Astrocyte (in vitro differentiated cells and primary cell): ENCODE measurements around the gene EML5. TPM values are rescaled to one million over a fixed set of nuclear protein-coding genes. Genes with fewer than 3 reads are reported as not detected.

Source experiments
- DNase-seq: peaks from one replicate; pipeline ENCODE4 v3.0.0-alpha.2; 2010; ENCODE audit warnings: low read depth
- FAIRE-seq: peaks from 2 replicates; lab custom pipeline; 2011; peaks lifted over from hg19 to GRCh38; lab: Jason Lieb, UNC
- H2AFZ ChIP-seq: 2 replicates; pipeline ENCODE4 v1.6.0; 2012; ENCODE audit warnings: low read depth, low read length, inconsistent platforms
- H3K27ac ChIP-seq: 2 replicates; pipeline ENCODE4 v1.5.1; 2011; ENCODE audit warnings: low read depth, low read length, inconsistent platforms
- H3K27me3 ChIP-seq: 2 replicates; pipeline ENCODE4 v1.6.0; 2011; ENCODE audit warnings: low read length, inconsistent platforms; ENCODE audit not compliant: insufficient read depth
- H3K36me3 ChIP-seq: 2 replicates; pipeline ENCODE4 v1.5.1; 2011; ENCODE audit warnings: low read length, inconsistent platforms; ENCODE audit not compliant: insufficient read depth
- H3K4me1 ChIP-seq: 2 replicates; pipeline ENCODE4 v1.5.1; 2011; ENCODE audit warnings: low read length, inconsistent platforms; ENCODE audit not compliant: insufficient read depth
- H3K4me2 ChIP-seq: 2 replicates; pipeline ENCODE4 v1.6.0; 2012; ENCODE audit warnings: low read length, inconsistent platforms
- H3K4me3 ChIP-seq: 2 replicates; pipeline ENCODE4 v1.5.1; 2011; ENCODE audit warnings: low read depth, mild to moderate bottlenecking, low read length, inconsistent platforms; ENCODE audit not compliant: insufficient read depth
- H3K79me2 ChIP-seq: 2 replicates; pipeline ENCODE4 v1.6.0; 2012; ENCODE audit warnings: mild to moderate bottlenecking, low read length, inconsistent platforms; ENCODE audit not compliant: insufficient read depth
- H3K9ac ChIP-seq: 2 replicates; pipeline ENCODE4 v1.6.0; 2012; ENCODE audit warnings: mild to moderate bottlenecking, low read length, inconsistent platforms
- H3K9me3 ChIP-seq: 2 replicates; pipeline ENCODE4 v1.5.1; 2012; ENCODE audit warnings: low read depth, mild to moderate bottlenecking, low read length, inconsistent platforms; ENCODE audit not compliant: insufficient read depth
- H4K20me1 ChIP-seq: 2 replicates; pipeline ENCODE4 v1.6.0; 2012; ENCODE audit warnings: low read length, inconsistent platforms; ENCODE audit not compliant: insufficient read depth
- H3K27ac Mint-ChIP-seq: one replicate; pipeline ENCODE4 v1.8.0; 2021; ENCODE audit warnings: mild to moderate bottlenecking, mixed read lengths; ENCODE audit not compliant: unreplicated experiment
- H3K27me3 Mint-ChIP-seq: one replicate; pipeline ENCODE4 v1.8.0; 2021; ENCODE audit warnings: low read depth, mixed read lengths; ENCODE audit not compliant: unreplicated experiment
- H3K36me3 Mint-ChIP-seq: one replicate; pipeline ENCODE4 v1.8.0; 2021; ENCODE audit warnings: low read depth, mixed read lengths; ENCODE audit not compliant: unreplicated experiment
- H3K4me1 Mint-ChIP-seq: one replicate; pipeline ENCODE4 v1.8.0; 2021; ENCODE audit warnings: low read depth, mixed read lengths; ENCODE audit not compliant: unreplicated experiment
- H3K4me3 Mint-ChIP-seq: one replicate; pipeline ENCODE4 v1.8.0; 2021; ENCODE audit warnings: mild to moderate bottlenecking, moderate library complexity, mixed read lengths; ENCODE audit not compliant: unreplicated experiment
- H3K9me3 Mint-ChIP-seq: one replicate; pipeline ENCODE4 v1.8.0; 2021; ENCODE audit warnings: mild to moderate bottlenecking, mixed read lengths; ENCODE audit not compliant: unreplicated experiment
- CTCF ChIP-seq: IDR thresholded peaks from 2 replicates; pipeline ENCODE4 v1.5.1; 2011; ENCODE audit warnings: low read depth, mild to moderate bottlenecking, inconsistent platforms, low read length, moderate library complexity; ENCODE audit not compliant: insufficient read depth
- EZH2 ChIP-seq: IDR thresholded peaks from 2 replicates; pipeline ENCODE4 v1.6.1; 2012; ENCODE audit warnings: mild to moderate bottlenecking, low read length, inconsistent platforms; ENCODE audit not compliant: insufficient read depth
- total RNA-seq: library from RNA; stranded (reverse); gene quantifications from 2 replicates; pipeline ENCODE4 v1.2.1, GENCODE V29; 2021

The EML5 gene
- total RNA-seq, 1 donor from 2014 or later = 0.05 TPM

- no peaks in the 10 kb centered on the region for H3K27me3 ChIP-seq
- no peaks in the 10 kb centered on the region for H3K4me1 Mint-ChIP-seq
- TF ChIP-seq CTCF = peak; percentile 8
- no peak for TF ChIP-seq EZH2
- H3K36me3 ChIP-seq = no peaks in the 10 kb centered on the region
- no peak for FAIRE-seq
- no peaks in the 10 kb centered on the region for H4K20me1 ChIP-seq
- no peaks in the 10 kb centered on the region for H3K79me2 ChIP-seq
- no peak overlapping the region for H3K4me2 ChIP-seq
- no peak overlapping the region for H3K9ac ChIP-seq
- DNase-seq = peak; percentile 78
- H3K27ac Mint-ChIP-seq = no peak overlapping the region
- peaks cover 11% of the 10 kb centered on the region for H3K9me3 Mint-ChIP-seq
- H3K27ac ChIP-seq = no peak overlapping the region
- no peak overlapping the region for H3K4me3 Mint-ChIP-seq
- H3K27me3 Mint-ChIP-seq = peaks cover 4% of the 10 kb centered on the region
- H3K4me3 ChIP-seq = no peak overlapping the region
- H3K9me3 ChIP-seq = no peaks in the 10 kb centered on the region
- no peaks in the 10 kb centered on the region for H3K4me1 ChIP-seq
- H3K36me3 Mint-ChIP-seq = no peaks in the 10 kb centered on the region
- H2AFZ ChIP-seq = no peak overlapping the region
Measured at GRCh38 chr14:88765130-88765529, 27.6 kb downstream of the EML5 start.

DNA sequence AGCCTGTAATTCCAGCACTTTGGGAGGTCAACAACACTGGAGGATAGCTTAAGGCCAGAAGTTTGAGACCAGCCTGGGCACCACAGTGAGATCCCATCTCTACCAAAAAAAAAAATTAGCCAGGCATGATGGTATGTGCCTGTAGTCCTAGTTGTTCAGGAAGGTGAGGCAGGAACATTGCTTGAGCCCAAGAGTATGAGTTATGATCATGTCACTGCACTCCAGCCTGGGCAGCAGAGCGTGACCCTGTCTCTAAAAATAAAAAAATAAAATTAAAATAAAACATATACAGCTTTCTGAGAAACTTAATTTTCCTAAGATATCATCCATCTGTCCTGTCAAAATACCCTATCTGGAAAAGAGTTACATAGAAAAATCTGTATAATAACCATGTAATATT lies 38.9 kb downstream of the EML5 start:
- no peak for TF ChIP-seq CTCF
- TF ChIP-seq EZH2 = no peak
- Histone ChIP-seq H3K36me3 (no peaks in the 10 kb centered on the region), H3K4me1 (no peaks in the 10 kb centered on the region), H3K4me2 (no peak overlapping the region), H3K27me3 (no peaks in the 10 kb centered on the region), H3K9ac (no peak overlapping the region), H4K20me1 (no peaks in the 10 kb centered on the region), H3K4me3 (no peak overlapping the region), H3K27ac (no peak overlapping the region), H3K79me2 (no peaks in the 10 kb centered on the region), H2AFZ (no peak overlapping the region), H3K9me3 (no peaks in the 10 kb centered on the region)
- FAIRE-seq (no peak), DNase-seq (no peak)
- Mint-ChIP-seq H3K36me3 (peaks cover 2% of the 10 kb centered on the region), H3K4me3 (no peak overlapping the region), H3K27me3 (no peaks in the 10 kb centered on the region), H3K9me3 (no peaks in the 10 kb centered on the region), H3K27ac (no peak overlapping the region), H3K4me1 (no peaks in the 10 kb centered on the region)

GRCh38 chr14:88750945-88751344 lies 41.8 kb downstream of the EML5 start:
- H4K20me1 ChIP-seq = no peaks in the 10 kb centered on the region

More at GRCh38 chr14:88750945-88751344, 41.8 kb downstream of the EML5 start:
- H3K4me2 ChIP-seq = no peak overlapping the region
- H3K9ac ChIP-seq = no peak overlapping the region
- no peak overlapping the region for H3K4me3 ChIP-seq
- Mint-ChIP-seq H3K4me1 (no peaks in the 10 kb centered on the region), H3K36me3 (peaks cover 2% of the 10 kb centered on the region), H3K4me3 (no peak overlapping the region), H3K9me3 (no peaks in the 10 kb centered on the region), H3K27ac (no peak overlapping the region), H3K27me3 (no peaks in the 10 kb centered on the region)
- no peaks in the 10 kb centered on the region for H3K27me3 ChIP-seq
- no peak for DNase-seq
- no peaks in the 10 kb centered on the region for H3K9me3 ChIP-seq
- H3K36me3 ChIP-seq = no peaks in the 10 kb centered on the region
- TF ChIP-seq CTCF = no peak
- TF ChIP-seq EZH2 = no peak
- H3K4me1 ChIP-seq = no peaks in the 10 kb centered on the region
- no peaks in the 10 kb centered on the region for H3K79me2 ChIP-seq
- H3K27ac ChIP-seq = no peak overlapping the region
- FAIRE-seq = no peak
- H2AFZ ChIP-seq = no peak overlapping the region
